Measurements from ENCODE around the gene RNF31.

The RNF31 gene

GRCh38 chr14:24117179-24117578 lies 30.1 kb upstream of the RNF31 start:
- DNase-seq: no peak

GRCh38 chr14:24119691-24120090 lies 27.6 kb upstream of the RNF31 start:
- DNase-seq: no peak

GRCh38 chr14:24121210-24121609 lies 26.1 kb upstream of the RNF31 start:
- DNase-seq: no peak

- DNase-seq: no peak
Observed at GRCh38 chr14:24122416-24122815, 24.9 kb upstream of the RNF31 start.

- no peak for DNase-seq
Observed at GRCh38 chr14:24122898-24123297, 24.4 kb upstream of the RNF31 start.

GRCh38 chr14:24123424-24124417 lies 23.6 kb upstream of the RNF31 start:
- no peak for DNase-seq

GRCh38 chr14:24126939-24127338 lies 20.4 kb upstream of the RNF31 start:
- DNase-seq: no peak

- DNase-seq: no peak
Observed at GRCh38 chr14:24127673-24128072, 19.6 kb upstream of the RNF31 start.

- no peak for DNase-seq
Observed at GRCh38 chr14:24129410-24129998, 17.8 kb upstream of the RNF31 start.

GRCh38 chr14:24130380-24130716 lies 16.9 kb upstream of the RNF31 start, which contains the start of gene FITM1:
Gene FITM1 (plus strand): TSS chr14:24130659. CDS start chr14:24131564, 905 bp downstream.
- DNase-seq: no peak

GRCh38 chr14:24130717-24131548 lies 16.4 kb upstream of the RNF31 start:
- no peak for DNase-seq

- no peak for DNase-seq
Observed at GRCh38 chr14:24131549-24131966, 15.7 kb upstream of the RNF31 start.

- DNase-seq: peak in 1 of 5 donors; percentile 18
Observed at GRCh38 chr14:24132061-24132685, 15.1 kb upstream of the RNF31 start.

- no peak for DNase-seq
Observed at GRCh38 chr14:24132976-24133375, 14.3 kb upstream of the RNF31 start.

GRCh38 chr14:24133735-24134134 lies 13.6 kb upstream of the RNF31 start:
- DNase-seq: no peak

- no peak for DNase-seq
Observed at GRCh38 chr14:24135584-24135833, 11.8 kb upstream of the RNF31 start.

- peak; percentile 88 to 94 (median 93) for DNase-seq
Observed at GRCh38 chr14:24135834-24136683, 11.2 kb upstream of the RNF31 start, which contains the start of gene PSME1. Gene PSME1 (plus strand): TSS chr14:24136194. CDS start chr14:24136263, 69 bp downstream.

GRCh38 chr14:24136684-24137528 lies 10.4 kb upstream of the RNF31 start:
- DNase-seq: no peak

- no peak for DNase-seq
Observed at GRCh38 chr14:24137529-24138395, 9.5 kb upstream of the RNF31 start.
